Stimulated activated CD8-positive, alpha-beta memory T cell treated with anti-CD3 and anti-CD28 coated beads, Interleukin-15, amount 100 ng/mL, for 4 hours (primary cell): ENCODE results near the gene POP7.
"Not testable (repeated sequence)": the region's sequence is repeated elsewhere in the genome, so short reads cannot be mapped to it uniquely, and the experiment has no call there.

Experiments used
- DNase-seq, 2 donors: peaks; one replicate each; pipeline ENCODE4 v3.0.0-alpha.2; 2020; ENCODE audit warnings: low read depth in 2 of 2

Gene POP7

DNA sequence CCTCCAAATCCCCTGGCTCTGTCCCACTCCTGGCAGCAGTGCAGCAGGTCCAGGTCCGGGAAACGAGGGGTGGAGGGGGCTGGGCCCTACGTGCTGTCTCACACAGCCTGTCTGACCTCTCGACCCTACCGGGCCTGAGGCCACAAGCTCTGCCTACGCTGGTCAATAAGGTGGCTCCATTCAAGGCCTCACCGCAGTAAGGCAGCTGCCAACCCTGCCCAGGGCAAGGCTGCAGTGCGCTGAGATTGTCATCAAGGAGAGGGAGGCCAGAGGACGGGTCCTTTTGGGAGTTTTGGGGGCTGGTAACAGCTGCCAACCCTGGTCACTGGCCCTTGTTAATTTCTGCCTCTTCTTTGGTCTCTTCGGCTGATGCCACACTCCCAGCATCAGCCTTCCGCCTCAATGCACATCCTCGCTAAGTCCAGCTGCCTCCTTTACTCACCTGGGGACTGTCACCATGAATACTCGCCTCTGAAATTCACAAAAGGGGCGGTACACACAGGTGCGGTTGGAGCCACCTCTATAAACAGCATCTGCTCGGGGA is 17.9 kb downstream of the POP7 start:
- DNase-seq, result no peak

DNA sequence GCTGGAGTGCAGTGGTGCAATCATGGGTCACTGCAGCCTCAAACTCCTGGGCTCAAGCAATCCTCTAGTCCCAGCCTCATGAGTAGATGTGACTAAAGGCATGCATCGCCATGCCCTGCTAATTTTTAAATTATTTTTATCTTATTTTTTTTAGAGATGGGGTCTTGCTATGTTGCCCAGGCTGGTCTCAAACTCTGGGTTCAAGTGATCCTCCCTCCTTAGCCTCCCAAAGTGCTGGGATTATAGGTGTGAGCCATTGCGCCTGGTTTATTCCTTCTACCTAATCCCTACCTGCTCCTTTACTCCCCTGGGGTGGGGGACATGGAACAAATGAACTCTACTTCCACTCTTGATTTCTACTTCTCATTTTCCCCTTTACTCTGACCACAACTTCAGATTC is 18.4 kb downstream of the POP7 start:
- DNase-seq, result not testable (repeated sequence)

DNA sequence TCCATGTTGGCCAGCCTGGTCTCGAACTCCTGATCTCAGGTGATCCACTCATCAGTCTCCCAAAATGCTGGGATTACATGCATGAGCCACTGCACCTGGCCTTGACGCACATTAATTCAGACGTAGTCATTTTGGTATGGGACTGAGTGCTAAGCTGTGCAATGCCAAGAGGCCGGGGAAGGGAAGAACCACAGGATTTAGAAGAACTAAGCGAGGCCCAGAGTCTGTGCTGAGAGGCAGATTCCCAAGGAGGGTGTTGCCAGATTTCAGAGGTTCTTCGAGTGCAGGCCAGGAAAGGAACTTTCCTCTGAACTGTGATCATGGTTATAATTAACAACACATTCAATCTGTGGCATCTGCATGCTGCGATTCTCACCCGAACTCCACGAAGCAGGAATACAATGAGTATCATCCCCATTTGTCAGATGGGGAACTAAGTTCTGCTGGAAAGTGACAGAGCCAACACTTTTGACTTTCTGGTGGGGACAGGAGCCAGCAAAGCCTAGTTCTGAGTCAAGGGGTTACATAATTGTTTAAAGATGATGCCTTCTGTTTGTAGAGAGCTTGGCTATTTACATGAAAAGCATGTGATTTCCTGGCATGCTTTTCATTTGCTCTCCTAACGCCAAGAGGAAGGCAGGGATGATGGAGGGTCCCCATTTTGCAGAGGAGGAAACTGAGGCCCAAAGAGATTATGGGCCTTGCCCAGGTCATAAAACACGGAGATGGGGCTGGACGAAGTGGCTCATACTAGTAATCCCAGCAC is 21.3 kb downstream of the POP7 start:
- no peak for DNase-seq

DNA sequence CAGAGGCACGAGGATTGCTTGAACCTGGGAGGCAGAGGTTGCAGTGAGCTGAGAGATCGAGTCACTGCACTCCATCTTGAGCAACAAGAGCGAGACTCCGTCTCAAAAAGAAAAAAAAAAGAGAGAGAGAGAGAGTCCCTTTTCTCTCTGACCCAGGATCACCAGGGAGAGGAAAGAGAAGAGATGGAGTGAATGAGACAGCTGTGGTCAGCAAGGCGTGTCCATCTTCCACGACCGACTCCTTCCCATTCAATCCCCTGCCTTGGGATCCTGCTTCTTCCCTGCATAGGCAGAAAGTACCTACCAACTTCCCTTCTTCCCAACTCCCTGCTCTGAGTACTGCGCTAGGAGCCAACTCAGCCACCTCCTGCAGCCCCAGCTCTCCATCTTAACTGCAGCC is 22.3 kb downstream of the POP7 start:
- no peak for DNase-seq

DNA sequence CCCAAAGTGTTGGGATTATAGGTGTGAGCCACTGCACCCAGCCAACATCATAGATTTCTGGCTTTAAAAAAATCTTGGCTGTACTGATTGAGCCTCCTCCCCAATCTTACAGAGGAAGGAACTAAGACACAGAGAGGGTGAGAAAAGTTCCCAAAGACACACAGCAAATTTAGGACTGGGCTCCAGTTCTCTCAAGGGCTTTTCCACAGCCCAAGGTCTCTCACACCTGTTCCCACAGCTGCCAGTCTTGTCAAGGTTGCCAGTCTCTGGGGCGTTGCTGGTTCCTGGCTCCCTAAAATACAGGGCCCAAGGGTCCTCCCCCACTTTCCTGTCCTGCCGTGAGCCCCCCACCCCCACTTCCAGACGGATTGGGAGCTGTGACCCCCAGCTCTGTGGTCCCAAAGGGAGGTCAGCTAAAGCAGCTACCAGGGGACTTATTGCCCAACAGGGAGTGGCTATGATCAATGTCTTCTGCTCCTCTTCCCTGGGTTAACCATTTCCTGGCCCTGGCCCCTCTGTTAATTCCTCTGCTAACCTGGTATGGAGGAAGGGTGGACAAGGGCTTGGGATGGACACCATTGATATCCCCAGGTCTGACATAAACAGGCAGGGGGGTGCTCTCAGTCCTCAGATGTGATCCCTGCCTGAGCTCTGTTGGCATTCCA is 24.3 kb downstream of the POP7 start:
- no peak for DNase-seq

DNA sequence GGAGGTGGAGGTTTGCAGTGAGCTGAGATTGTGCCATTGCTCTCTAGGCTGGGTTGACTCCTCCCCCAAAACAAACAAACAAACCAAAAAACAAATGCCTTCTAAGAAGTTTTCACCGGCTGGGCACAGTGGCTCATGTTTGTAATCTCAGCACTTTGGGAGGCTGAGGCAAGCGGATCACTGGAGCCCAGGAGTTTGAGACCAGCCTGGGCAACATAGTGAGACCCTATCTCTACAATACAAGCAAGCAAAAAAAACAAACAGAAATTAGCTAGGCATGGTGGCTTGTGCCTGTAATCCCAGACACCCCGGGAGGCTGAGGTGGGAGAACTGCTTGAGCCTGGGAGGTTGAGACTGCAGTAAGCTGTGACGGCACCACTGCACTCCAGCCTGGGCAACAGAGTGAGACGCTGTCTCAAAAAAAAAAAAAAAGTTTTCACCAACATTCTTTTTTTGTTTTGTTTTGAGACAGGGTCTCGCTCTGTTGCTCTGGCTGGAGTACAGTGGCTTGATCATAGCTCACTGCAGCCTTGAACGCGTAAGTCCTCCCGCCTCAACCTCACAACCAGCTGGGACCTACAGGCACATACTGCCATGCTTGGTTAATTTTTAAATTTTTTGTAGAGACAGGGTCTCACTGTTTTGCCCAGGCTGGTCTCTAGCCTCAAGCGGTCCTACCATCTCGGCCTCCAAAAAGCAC is 26.2 kb downstream of the POP7 start:
- no peak for DNase-seq

DNA sequence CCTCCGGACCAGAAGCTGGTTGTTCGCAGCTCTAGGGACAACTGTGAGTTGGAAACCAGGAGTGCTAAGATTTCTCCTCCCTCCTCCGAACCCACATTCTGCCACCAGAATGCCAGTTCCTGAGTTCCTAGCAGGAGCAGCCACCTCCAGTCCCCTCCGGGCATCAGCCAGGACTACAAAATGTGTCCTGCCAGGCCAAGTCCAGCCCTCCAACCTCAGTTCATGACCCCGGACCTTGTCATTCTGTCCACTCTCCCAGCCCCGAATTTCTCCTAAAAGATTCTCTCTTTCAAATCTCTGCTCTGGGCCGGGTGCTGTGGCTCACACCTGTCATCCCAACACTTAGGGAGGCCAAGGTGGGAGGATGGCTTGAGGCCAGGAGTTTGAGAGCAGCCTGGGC is 29.8 kb downstream of the POP7 start:
- no peak for DNase-seq

DNA sequence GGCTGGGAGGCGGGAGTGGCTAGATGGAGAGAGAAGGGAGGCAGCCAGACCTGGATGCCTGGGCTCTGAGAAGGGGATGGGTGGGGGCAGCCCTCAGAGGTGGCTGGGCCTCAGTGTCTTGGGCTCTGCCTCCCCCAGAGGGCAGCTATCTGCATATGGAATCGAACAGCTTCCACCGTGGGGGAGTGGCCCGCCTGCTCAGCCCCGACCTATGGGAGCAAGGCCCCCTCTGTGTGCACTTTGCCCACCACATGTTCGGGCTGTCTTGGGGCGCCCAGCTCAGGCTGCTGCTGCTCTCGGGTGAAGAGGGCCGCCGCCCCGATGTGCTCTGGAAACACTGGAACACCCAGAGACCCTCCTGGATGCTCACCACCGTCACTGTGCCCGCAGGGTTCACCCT is 30.8 kb downstream of the POP7 start:
- DNase-seq, result no peak

DNA sequence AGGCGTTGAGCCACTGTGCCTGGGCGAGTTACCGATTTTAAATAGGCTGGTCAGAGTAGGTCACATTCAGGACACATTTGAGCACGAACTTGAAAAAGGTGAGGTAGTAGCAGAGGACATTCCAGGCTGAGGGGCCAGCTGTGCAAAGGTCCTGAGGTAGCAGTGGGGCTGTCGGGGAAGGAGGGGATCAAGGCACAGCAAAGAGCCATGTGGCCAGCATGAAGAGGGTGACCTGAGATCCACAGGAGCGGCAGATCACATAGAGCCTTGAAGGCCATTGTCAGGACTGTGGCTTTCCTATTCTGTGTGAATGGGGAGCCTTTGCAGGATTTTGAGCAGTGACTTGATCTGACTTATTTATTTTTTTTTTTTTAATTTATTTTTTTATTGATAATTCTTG is 34.0 kb downstream of the POP7 start:
- DNase-seq, result no peak

DNA sequence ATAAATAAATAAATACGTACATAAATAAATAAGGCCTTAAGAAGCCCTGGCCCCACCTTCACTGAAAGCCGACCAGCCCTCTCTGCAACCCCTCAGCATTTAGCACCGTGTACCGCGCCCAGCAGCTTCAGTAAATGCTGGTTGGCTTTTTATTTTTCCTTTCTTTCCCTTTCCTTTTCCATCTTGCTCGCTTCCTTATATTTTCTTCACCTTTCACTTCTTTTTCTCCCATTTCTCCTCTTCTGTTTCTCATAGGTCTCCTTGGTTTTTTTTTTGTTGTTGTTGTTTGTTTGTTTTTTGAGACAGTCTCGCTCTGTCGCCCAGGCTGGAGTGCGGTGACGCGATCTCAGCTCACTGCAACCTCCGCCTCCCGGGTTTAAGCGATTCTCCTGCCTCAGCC is 38.7 kb downstream of the POP7 start:
- no peak for DNase-seq

DNA sequence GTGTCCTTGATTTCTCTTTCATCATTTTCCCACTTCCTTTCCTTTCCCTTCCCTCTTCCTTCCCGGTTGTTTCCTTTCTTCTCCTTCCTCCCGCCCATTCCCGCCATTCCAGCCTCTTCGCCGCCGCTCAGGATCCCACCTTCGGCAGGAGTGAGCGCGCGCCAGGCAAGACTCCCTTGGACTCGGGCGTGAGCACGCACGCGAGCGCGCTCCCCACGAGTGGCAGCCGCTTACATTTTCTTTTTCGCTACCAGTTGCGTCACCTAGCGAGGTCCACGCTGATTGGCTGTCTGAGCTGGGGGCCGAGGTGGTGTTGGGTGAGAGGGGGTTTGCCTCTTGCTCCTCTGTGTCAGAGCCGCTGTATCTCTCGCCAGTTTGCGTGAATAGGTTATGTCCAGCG is 39.3 kb downstream of the POP7 start:
- no peak for DNase-seq

DNA sequence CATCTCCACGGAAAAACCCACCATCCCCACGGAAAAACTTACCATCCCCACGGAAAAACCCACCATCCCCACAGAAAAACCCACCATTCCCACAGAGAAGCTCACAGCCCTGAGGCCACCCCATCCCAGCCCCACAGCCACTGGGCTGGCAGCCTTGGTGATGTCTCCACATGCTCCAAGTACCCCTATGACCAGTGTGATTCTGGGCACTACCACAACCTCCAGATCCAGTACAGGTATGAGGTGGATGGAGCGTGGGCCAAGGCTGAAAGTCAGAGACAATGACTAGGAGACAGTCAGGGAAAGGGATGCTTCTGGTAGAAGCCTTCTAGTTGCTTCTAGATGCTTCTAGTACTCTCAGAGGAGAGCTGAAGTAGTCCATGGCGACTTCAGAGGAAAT is 47.1 kb downstream of the POP7 start:
- DNase-seq, result no peak

DNA sequence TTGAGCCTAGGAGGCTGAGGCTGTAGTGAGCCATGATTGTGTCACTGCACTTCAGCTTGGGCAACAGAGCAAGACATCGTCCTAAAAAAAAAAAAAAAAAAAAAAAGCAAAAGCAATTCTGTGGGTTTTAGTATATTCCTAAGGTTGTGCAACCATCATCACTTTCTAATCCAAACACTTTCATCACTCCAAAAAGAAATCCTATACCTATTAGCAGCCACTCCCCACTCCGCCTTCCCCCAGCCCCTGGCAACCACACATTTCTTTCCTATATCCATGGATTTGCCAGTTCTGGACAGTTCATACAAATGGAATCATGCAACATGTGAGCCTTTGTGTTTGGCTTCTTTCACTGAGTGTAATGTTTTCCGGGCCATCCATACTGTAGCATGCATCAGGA is 47.8 kb downstream of the POP7 start:
- no peak for DNase-seq
